Mucosa of descending colon (tissue), 3 donors: Measurements from ENCODE around the gene CALB2. TPM values are rescaled to one million over a fixed set of nuclear protein-coding genes. Genes with fewer than 3 reads are reported as not detected.

Experiments used
- ATAC-seq: fragments of 200-7000 bp; cut with Tn5 transposase; one replicate; pipeline ENCODE4 v1.9.1; 2020; ENCODE audit warnings: mild to moderate bottlenecking, moderate library complexity
- DNase-seq, 3 donors: peaks; one replicate each; pipeline ENCODE4 v3.0.0-alpha.2; 2020
- H3K36me3 ChIP-seq: fragments of 200-600 bp; one replicate; pipeline ENCODE4 v1.8.0; 2021; ENCODE audit warnings: low read depth, mild to moderate bottlenecking
- H3K4me1 ChIP-seq: fragments of 200-600 bp; one replicate; pipeline ENCODE4 v1.8.0; 2021; ENCODE audit warnings: low read depth, mild to moderate bottlenecking
- H3K4me3 ChIP-seq: fragments of 200-600 bp; one replicate; pipeline ENCODE4 v1.8.0; 2021; ENCODE audit warnings: mild to moderate bottlenecking
- H3K9me3 ChIP-seq: fragments of 200-600 bp; one replicate; pipeline ENCODE4 v1.8.0; 2021; ENCODE audit warnings: mild to moderate bottlenecking
- CTCF ChIP-seq: fragments of 200-600 bp; IDR thresholded peaks from one replicate; pipeline ENCODE4 v1.8.0; 2022; ENCODE audit warnings: antibody characterized with exemption, mild to moderate bottlenecking
- intact Hi-C, 2 donors: fragments of 100-400 bp; cut with DNase I in 1 of 2; cut with micrococcal nuclease in 1 of 2; formaldehyde crosslinking; loops; one replicate each; pipeline versions ENCODE4 v1.11.0 to v1.11.1; 2022; cut with DNase I, micrococcal nuclease
- total RNA-seq, 3 donors: library from RNA; stranded (reverse); fragmentation: NEBNext Ultra II Directional in 2 of 3; extraction: Animal tissue kit (Norgen Biotek cat#: 25700) in 2 of 3; gene quantifications; one replicate each; pipeline versions ENCODE4 v1.2.1 to v1.2.4, GENCODE V29; 2021 to 2023
- donor health status: DM: no; HTN: no; CAD: no; lungs with moderate emphysema.
- donor health status: DM: no; HTN: no; CAD: no.
- donor health status: DM: no; HTN: yes; CAD: no.

Gene CALB2
- total RNA-seq, 3 donors from 2014 or later: 1.2 to 9.5 (median 4.2) TPM

DNA sequence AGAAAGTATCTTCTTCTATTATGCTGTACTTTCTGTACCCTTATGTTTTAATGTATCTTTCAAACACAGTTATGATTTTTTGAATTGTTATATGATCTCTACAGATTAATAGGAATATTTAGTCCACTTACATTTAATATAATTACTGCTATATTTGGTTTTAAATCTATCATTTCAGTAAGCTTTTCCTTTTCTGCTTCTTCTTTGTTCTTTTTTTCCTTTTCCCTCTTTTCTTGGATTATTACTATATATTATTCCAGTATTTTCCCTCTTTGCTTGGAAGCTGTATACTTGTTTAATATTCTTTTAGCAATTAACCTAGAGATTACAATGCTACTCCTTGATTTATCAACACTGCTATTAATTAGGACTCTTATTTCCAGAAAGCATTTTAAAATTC lies 69.9 kb downstream of the CALB2 start:
- Histone ChIP-seq H3K4me1 (no peaks in the 10 kb centered on the region), H3K36me3 (no peaks in the 10 kb centered on the region), H3K4me3 (no peak overlapping the region), H3K9me3 (no peaks in the 10 kb centered on the region)
- no peak for TF ChIP-seq CTCF
- intact Hi-C loops: no loop called here
- DNase-seq: no peak
- no peak for ATAC-seq

DNA sequence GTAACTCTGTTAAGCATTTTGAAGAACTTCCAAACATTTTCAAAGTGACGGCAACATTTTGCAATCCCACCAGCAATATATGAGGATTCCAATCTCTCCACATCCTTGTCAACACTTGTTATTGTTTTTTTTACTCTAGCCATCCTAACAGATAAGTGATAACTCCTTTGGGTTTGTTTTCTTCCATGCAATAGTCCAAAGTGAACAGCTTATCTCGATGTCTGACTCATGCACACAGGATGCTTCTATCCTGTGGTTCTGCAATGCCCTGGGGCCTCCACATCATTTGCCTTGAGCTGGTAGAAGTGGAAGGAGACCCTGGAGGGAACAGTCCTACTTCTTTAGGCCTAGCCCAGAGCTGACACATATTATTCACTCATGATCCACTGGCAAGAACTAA lies 70.4 kb downstream of the CALB2 start:
- intact Hi-C loops: no loop called here

DNA sequence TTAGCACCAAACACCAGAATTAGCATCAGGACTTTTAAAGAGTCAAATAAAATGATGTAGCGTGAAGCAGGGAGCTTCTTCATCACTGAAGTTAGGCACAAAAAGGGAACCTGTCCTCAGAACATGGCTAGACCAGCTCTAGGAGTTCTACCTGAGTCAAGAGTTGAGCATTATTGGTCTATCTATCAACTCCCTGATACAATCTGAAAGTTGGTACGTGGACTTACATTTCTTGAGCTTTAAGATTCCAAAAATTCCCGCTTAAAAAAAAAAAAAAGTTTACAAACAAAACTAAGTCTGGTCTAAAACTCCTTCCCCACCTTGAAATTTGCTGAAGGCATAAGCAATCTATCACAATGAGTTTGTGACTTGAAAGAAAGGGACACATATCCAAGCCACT lies 71.1 kb downstream of the CALB2 start:
- no peak for TF ChIP-seq CTCF
- no peak for ATAC-seq
- Histone ChIP-seq H3K9me3 (no peaks in the 10 kb centered on the region), H3K4me1 (no peaks in the 10 kb centered on the region), H3K4me3 (no peak overlapping the region), H3K36me3 (no peaks in the 10 kb centered on the region)
- intact Hi-C loops: no loop called here
- no peak for DNase-seq

More for the DNA sequence above, 70.4 kb downstream of the CALB2 start:
- TF ChIP-seq CTCF: no peak
- Histone ChIP-seq H3K4me1 (no peaks in the 10 kb centered on the region), H3K9me3 (no peaks in the 10 kb centered on the region), H3K4me3 (no peak overlapping the region), H3K36me3 (no peaks in the 10 kb centered on the region)
- no peak for ATAC-seq
- no peak for DNase-seq

DNA sequence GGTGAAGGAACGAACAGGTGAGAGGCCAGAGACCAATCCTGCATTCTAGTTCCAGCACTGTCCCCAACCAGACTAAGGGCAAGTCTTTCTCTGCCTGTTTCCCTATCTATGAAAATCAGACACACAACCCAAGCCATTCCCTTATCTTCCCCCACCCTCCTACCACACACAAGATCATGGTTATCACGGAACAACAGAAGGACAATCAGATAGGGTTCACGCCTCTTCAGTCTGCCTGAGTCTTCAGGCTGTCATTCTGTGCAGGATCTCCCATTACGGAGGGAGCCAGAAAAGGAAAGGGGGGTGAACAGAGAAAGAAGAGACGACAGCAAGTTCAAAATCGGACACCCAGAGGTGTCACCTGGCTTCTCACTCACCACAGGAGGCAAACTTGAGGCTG lies 72.2 kb downstream of the CALB2 start:
- Histone ChIP-seq H3K4me3 (no peak overlapping the region), H3K9me3 (no peaks in the 10 kb centered on the region), H3K4me1 (no peaks in the 10 kb centered on the region), H3K36me3 (no peaks in the 10 kb centered on the region)
- no peak for TF ChIP-seq CTCF
- DNase-seq: no peak
- intact Hi-C loops: no loop called here
- no peak for ATAC-seq

DNA sequence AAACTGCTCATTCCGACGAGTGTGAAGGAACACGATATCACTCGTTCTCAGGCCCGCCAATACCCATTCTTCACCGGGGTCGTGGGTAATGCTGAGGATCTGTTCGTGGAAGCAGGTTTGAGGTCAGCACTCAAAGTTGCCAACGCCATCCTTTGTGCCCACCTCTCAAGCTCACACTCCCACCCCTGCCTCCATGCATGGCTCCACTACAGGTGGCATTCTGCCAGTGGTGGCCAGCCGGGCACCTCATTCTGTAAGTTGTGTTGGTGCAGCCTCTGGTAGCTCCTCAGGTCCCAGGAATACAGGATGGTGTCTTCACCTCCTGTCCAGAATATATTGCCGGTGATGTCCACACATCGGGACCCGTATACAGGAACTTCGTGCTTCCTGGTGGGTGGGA lies 72.7 kb downstream of the CALB2 start:
- TF ChIP-seq CTCF: no peak

DNA sequence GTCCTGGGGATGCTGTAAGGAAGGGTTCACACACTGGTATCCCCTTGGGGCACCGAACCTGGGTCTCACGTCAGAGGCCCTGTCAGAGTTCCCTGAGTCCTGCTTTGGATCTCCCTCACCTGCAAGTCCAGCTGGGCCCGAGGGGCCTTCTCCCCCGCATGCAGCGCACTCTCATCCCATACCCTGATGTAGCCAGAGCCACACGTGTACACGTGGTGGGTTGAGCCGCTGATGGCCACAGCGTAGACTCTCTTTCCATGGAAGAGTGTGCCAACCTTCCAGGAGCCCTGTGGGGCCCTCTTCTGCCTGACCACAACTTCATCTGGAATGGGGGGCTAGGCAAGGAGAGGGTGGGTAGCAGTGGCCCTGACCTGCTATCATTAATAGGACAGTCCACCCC lies 73.5 kb downstream of the CALB2 start:
- DNase-seq (no peak), ATAC-seq (no peak)
- intact Hi-C loops: no loop called here
- no peaks in the 10 kb centered on the region for H3K9me3 ChIP-seq
- no peak for TF ChIP-seq CTCF
- no peak overlapping the region for H3K4me3 ChIP-seq
- no peaks in the 10 kb centered on the region for H3K4me1 ChIP-seq
- H3K36me3 ChIP-seq: no peaks in the 10 kb centered on the region

More for the DNA sequence above, 72.7 kb downstream of the CALB2 start:
- H3K9me3 ChIP-seq: no peaks in the 10 kb centered on the region
- no peak for DNase-seq
- no peak overlapping the region for H3K4me3 ChIP-seq
- intact Hi-C loops: no loop called here
- H3K4me1 ChIP-seq: no peaks in the 10 kb centered on the region
- no peak for ATAC-seq
- no peaks in the 10 kb centered on the region for H3K36me3 ChIP-seq
